K562 (cell line): ENCODE measurements around the gene ZRANB3.

ENCODE experiments used
- CTCF ChIP-seq, 3 experiments: IDR thresholded peaks in 2 of 3; conservative IDR thresholded peaks in 1 of 3; 2 replicates each; pipeline ENCODE4 v1.5.1; 2011 to 2012; ENCODE audit warnings: low read length in 3 of 3, mild to moderate bottlenecking in 3 of 3, control low read depth in 2 of 3, improper control_type of control experiment in 1 of 3, inconsistent platforms in 1 of 3, low read depth in 1 of 3, mixed read lengths in 1 of 3, moderate library complexity in 1 of 3; ENCODE audit not compliant: insufficient read depth in 2 of 3
- HNRNPUL1 ChIP-seq: fragments of 200-400 bp; formaldehyde crosslinking; IDR thresholded peaks from 2 replicates; pipeline ENCODE4 v1.6.1; 2017; ENCODE audit warnings: low read length
- POLR2AphosphoS5 ChIP-seq: IDR thresholded peaks from 2 replicates; pipeline ENCODE4 v1.6.1; 2011; ENCODE audit warnings: mild to moderate bottlenecking, low read depth, low read length, moderate library complexity; ENCODE audit not compliant: control insufficient read depth, insufficient read depth
- TF ChIP-seq, protein P1 (sequence below): fragments of 250-450 bp; sonication (Bioruptor Pico); IDR thresholded peaks from 2 replicates; pipeline ENCODE4 v1.8.0; 2022; ENCODE audit warnings: moderate library complexity, mild to moderate bottlenecking, inconsistent platforms
- TF ChIP-seq, protein P2 (sequence below), 2 experiments: fragments of 450-650 bp in 1 of 2; sonication (generic) in 1 of 2; formaldehyde crosslinking in 1 of 2; IDR thresholded peaks in 1 of 2; conservative IDR thresholded peaks in 1 of 2; 2 replicates each; pipeline versions ENCODE4 v1.6.1 to v1.8.1; 2016 to 2023; ENCODE audit warnings: mild to moderate bottlenecking in 2 of 2, moderate library complexity in 2 of 2, inconsistent platforms in 1 of 2, missing genetic modification reagents in 1 of 2
- TF ChIP-seq, protein P3 (sequence below): fragments of 450-650 bp; formaldehyde crosslinking; IDR thresholded peaks from 2 replicates; pipeline ENCODE4 v1.4.0; 2020; ENCODE audit warnings: mild to moderate bottlenecking, moderate library complexity

GRCh38 chr2:135096665-135097446 lies 434.2 kb downstream of the ZRANB3 start:
- TF ChIP-seq HNRNPUL1: no peak
- TF ChIP-seq, protein P1, sequence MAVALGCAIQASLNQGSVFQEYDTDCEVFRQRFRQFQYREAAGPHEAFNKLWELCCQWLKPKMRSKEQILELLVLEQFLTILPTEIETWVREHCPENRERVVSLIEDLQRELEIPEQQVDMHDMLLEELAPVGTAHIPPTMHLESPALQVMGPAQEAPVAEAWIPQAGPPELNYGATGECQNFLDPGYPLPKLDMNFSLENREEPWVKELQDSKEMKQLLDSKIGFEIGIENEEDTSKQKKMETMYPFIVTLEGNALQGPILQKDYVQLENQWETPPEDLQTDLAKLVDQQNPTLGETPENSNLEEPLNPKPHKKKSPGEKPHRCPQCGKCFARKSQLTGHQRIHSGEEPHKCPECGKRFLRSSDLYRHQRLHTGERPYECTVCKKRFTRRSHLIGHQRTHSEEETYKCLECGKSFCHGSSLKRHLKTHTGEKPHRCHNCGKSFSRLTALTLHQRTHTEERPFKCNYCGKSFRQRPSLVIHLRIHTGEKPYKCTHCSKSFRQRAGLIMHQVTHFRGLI: no peak
- TF ChIP-seq, protein P2, sequence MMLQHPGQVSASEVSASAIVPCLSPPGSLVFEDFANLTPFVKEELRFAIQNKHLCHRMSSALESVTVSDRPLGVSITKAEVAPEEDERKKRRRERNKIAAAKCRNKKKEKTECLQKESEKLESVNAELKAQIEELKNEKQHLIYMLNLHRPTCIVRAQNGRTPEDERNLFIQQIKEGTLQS (IDR thresholded peaks at IDR 0.05): no peak
- TF ChIP-seq, protein P2 (CRISPR knock-in tag; conservative IDR thresholded peaks at IDR 0.05): no peak
- TF ChIP-seq CTCF (IDR thresholded peaks at IDR 0.05 in 2 of 3, conservative IDR thresholded peaks at IDR 0.05 in 1 of 3; ENCODE audit: insufficient read depth in 2 of 3, low read depth in 1 of 3, low read length in 3 of 3): no peak
- TF ChIP-seq POLR2AphosphoS5: no peak
- TF ChIP-seq, protein P3, sequence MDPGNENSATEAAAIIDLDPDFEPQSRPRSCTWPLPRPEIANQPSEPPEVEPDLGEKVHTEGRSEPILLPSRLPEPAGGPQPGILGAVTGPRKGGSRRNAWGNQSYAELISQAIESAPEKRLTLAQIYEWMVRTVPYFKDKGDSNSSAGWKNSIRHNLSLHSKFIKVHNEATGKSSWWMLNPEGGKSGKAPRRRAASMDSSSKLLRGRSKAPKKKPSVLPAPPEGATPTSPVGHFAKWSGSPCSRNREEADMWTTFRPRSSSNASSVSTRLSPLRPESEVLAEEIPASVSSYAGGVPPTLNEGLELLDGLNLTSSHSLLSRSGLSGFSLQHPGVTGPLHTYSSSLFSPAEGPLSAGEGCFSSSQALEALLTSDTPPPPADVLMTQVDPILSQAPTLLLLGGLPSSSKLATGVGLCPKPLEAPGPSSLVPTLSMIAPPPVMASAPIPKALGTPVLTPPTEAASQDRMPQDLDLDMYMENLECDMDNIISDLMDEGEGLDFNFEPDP (CRISPR knock-in tag): no peak
